HG02798 (cell line): ENCODE data around the gene TLR9.

Experiments used
- ATAC-seq: cut with Tn5 transposase; IDR thresholded peaks from one replicate; pipeline ENCODE4 v1.9.1; 2021; ENCODE audit warnings: mild to moderate bottlenecking; ENCODE audit not compliant: unreplicated experiment, poor library complexity

TLR9 gene

GRCh38 chr3:52177701-52178042 is 47.8 kb downstream of the TLR9 start:
- ATAC-seq = no peak

- no peak for ATAC-seq
These were observed 48.3 kb downstream of the TLR9 start for GRCh38 chr3:52176951-52177700.

GRCh38 chr3:52176180-52176752 is 49.2 kb downstream of the TLR9 start:
- ATAC-seq = no peak

GRCh38 chr3:52175416-52176179 is 49.8 kb downstream of the TLR9 start:
- ATAC-seq = no peak

- no peak for ATAC-seq
These were observed 50.5 kb downstream of the TLR9 start for GRCh38 chr3:52174896-52175295.

- ATAC-seq = no peak
These were observed 52.3 kb downstream of the TLR9 start for GRCh38 chr3:52173101-52173500.

- ATAC-seq = no peak
These were observed 53.1 kb downstream of the TLR9 start for GRCh38 chr3:52172262-52172757.

GRCh38 chr3:52171514-52172261 is 53.8 kb downstream of the TLR9 start:
- no peak for ATAC-seq
